ENCODE measurements around the gene SHISA5. TPM values are rescaled to one million over a fixed set of nuclear protein-coding genes. Genes with fewer than 3 reads are reported as not detected.

The SHISA5 gene
- total RNA-seq, 1 donor from 2014 or later: 47.9 TPM

- intact Hi-C loops (cut with DNase I): no loop called here
- ATAC-seq (ENCODE audit: poor library complexity): peak; percentile 52
- DNase-seq: no peak
Observed at GRCh38 chr3:48528754-48529153, 24.8 kb upstream of the SHISA5 start.

- intact Hi-C loops (cut with DNase I): no loop called here
- DNase-seq (peak; percentile 6), ATAC-seq (ENCODE audit: poor library complexity) (no peak)
Observed at GRCh38 chr3:48528048-48528447, 24.1 kb upstream of the SHISA5 start.

- no peak for DNase-seq
- ATAC-seq (ENCODE audit: poor library complexity): no peak
- intact Hi-C loops (cut with DNase I): no loop called here
Observed at GRCh38 chr3:48524970-48525369, 21.0 kb upstream of the SHISA5 start.

- ATAC-seq (ENCODE audit: poor library complexity): no peak
- DNase-seq: no peak
- intact Hi-C loops (cut with DNase I): no loop called here
Observed at GRCh38 chr3:48521635-48522034, 17.7 kb upstream of the SHISA5 start.

- no peak for DNase-seq
- intact Hi-C loops (cut with DNase I): no loop called here
- no peak for ATAC-seq (ENCODE audit: poor library complexity)
Observed at GRCh38 chr3:48519277-48519643, 15.3 kb upstream of the SHISA5 start.

GRCh38 chr3:48518638-48519276 is 14.8 kb upstream of the SHISA5 start:
- intact Hi-C loops (cut with DNase I): no loop called here
- no peak for ATAC-seq (ENCODE audit: poor library complexity)
- DNase-seq: no peak

GRCh38 chr3:48518069-48518468 is 14.1 kb upstream of the SHISA5 start:
- ATAC-seq (ENCODE audit: poor library complexity) (no peak), DNase-seq (no peak)
- intact Hi-C loops (cut with DNase I): no loop called here

GRCh38 chr3:48516571-48516970 is 12.6 kb upstream of the SHISA5 start:
- DNase-seq: no peak
- intact Hi-C loops (cut with DNase I): no loop called here
- no peak for ATAC-seq (ENCODE audit: poor library complexity)

- no peak for ATAC-seq (ENCODE audit: poor library complexity)
- intact Hi-C loops (cut with DNase I): no loop called here
- DNase-seq: no peak
Observed at GRCh38 chr3:48514431-48515227, 10.7 kb upstream of the SHISA5 start.

- ATAC-seq (ENCODE audit: poor library complexity) (no peak), DNase-seq (no peak)
- intact Hi-C loops (cut with DNase I): no loop called here
Observed at GRCh38 chr3:48511551-48511950, 7.6 kb upstream of the SHISA5 start.

- ATAC-seq (ENCODE audit: poor library complexity): no peak
- intact Hi-C loops (cut with DNase I): no loop called here
Observed at GRCh38 chr3:48507256-48508061, 3.5 kb upstream of the SHISA5 start.

GRCh38 chr3:48505968-48506504 is 2.1 kb upstream of the SHISA5 start:
- intact Hi-C loops (cut with DNase I): no loop called here
- no peak for DNase-seq
- no peak for ATAC-seq (ENCODE audit: poor library complexity)

More at GRCh38 chr3:48507256-48508061, 3.5 kb upstream of the SHISA5 start:
- DNase-seq: peak; percentile 62

GRCh38 chr3:48505146-48505545 is 1.2 kb upstream of the SHISA5 start:
- intact Hi-C loops (cut with DNase I): no loop called here

GRCh38 chr3:48503401-48504050 is 448 bp downstream of the SHISA5 start:
- ATAC-seq (ENCODE audit: poor library complexity) (peak; percentile 45), DNase-seq (peak; percentile 69)
- intact Hi-C loops (cut with DNase I): no loop called here

More at GRCh38 chr3:48505146-48505545, 1.2 kb upstream of the SHISA5 start:
- DNase-seq (no peak), ATAC-seq (ENCODE audit: poor library complexity) (no peak)

GRCh38 chr3:48502728-48503168 is 1.2 kb downstream of the SHISA5 start:
- ATAC-seq (ENCODE audit: poor library complexity) (peak; percentile 50), DNase-seq (peak; percentile 63)
- intact Hi-C loops (cut with DNase I): no loop called here

- DNase-seq: no peak
- intact Hi-C loops (cut with DNase I): no loop called here
Observed at GRCh38 chr3:48502121-48502520, 1.9 kb downstream of the SHISA5 start.

GRCh38 chr3:48501196-48501595 is 2.8 kb downstream of the SHISA5 start:
- ATAC-seq (ENCODE audit: poor library complexity): no peak
- intact Hi-C loops (cut with DNase I): no loop called here

More at GRCh38 chr3:48502121-48502520, 1.9 kb downstream of the SHISA5 start:
- no peak for ATAC-seq (ENCODE audit: poor library complexity)

GRCh38 chr3:48500656-48501055 is 3.3 kb downstream of the SHISA5 start:
- ATAC-seq (ENCODE audit: poor library complexity) (no peak), DNase-seq (no peak)
- intact Hi-C loops (cut with DNase I): no loop called here

More at GRCh38 chr3:48501196-48501595, 2.8 kb downstream of the SHISA5 start:
- no peak for DNase-seq

- intact Hi-C loops (cut with DNase I): no loop called here
- DNase-seq: no peak
- no peak for ATAC-seq (ENCODE audit: poor library complexity)
Observed at GRCh38 chr3:48493203-48493501, 10.8 kb downstream of the SHISA5 start.
